GM12872 (cell line): ENCODE data around the gene CACNB4.

ENCODE experiments used
- CTCF ChIP-seq: IDR thresholded peaks from 3 replicates; pipeline ENCODE4 v1.5.1; 2011; ENCODE audit warnings: low read depth, mild to moderate bottlenecking, low read length, moderate library complexity; ENCODE audit not compliant: insufficient read depth

CACNB4 gene

GRCh38 chr2:151860210-151860609 is 238.6 kb downstream of the CACNB4 start:
- no peak for TF ChIP-seq CTCF

GRCh38 chr2:151857650-151858049 is 241.2 kb downstream of the CACNB4 start:
- TF ChIP-seq CTCF, result no peak

GRCh38 chr2:151855111-151855510 is 243.7 kb downstream of the CACNB4 start:
- TF ChIP-seq CTCF, result no peak

- no peak for TF ChIP-seq CTCF
Observed at GRCh38 chr2:151853070-151853758, 245.6 kb downstream of the CACNB4 start.

- no peak for TF ChIP-seq CTCF
Observed at GRCh38 chr2:151852260-151853069, 246.4 kb downstream of the CACNB4 start.

- TF ChIP-seq CTCF, result no peak
Observed at GRCh38 chr2:151851761-151852160, 247.1 kb downstream of the CACNB4 start.

GRCh38 chr2:151849413-151850010 is 249.3 kb downstream of the CACNB4 start:
- TF ChIP-seq CTCF, result no peak
